Hematopoietic multipotent progenitor cell treated with erythropoietin and hydrocortisone succinate and interleukin-3 and kit ligand, for 17 days (in vitro differentiated cells): ENCODE measurements around the gene ATG4B.
"Not testable (repeated sequence)": the region's sequence is repeated elsewhere in the genome, so short reads cannot be mapped to it uniquely, and the experiment has no call there.

Experiments
- DNase-seq: peaks from one replicate; pipeline ENCODE4 v3.0.0-alpha.2; 2015; ENCODE audit warnings: low spot score

ATG4B gene

DNA sequence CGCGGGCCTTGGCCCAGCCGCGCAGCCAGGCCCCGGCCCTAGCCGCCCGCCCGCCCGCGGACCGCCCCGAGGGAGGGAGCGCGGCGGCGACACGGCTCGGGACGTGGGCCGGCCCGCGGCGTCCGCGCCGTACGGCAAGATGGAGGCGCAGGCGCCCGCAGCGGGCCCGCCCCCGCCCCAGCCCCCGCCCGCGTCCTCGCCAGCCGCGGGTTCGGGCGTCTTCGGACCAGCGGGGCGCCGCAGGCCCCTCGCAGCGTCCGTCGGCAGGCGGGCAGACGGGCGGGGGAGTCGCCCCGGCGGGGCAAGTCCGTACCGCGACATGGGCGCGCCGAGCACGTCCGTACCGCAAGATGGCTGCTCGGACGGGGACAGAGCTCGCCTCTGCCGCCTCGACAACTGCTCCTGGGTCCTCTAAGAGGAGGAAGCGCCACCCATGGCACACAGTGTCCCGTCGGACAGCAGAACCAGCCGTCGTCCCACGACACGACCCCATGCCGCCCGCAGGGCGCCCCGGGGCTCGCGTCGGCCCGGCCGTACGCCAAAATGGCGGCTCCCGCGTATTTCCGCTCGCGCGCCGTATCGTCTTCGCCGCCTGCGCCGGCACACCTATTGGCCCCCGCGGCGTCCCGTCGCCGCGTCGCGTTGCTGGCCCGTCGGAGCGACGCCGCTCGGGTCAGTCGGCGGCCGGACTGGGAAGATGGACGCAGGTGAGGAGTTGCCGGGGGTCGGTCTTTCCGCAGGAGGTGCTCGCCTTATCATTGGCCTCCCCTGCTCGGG, at the start of gene ATG4B, which contains the start of gene THAP4:
Gene ATG4B (plus strand): TSS at position 676 of the 777 bp plus-strand sequence. CDS start 22 bp downstream, at position 698.
Gene THAP4 (minus strand): TSS at position 141 of the 777 bp plus-strand sequence. CDS start 141 bp downstream, outside the sequence.
- peak; percentile 81 for DNase-seq

GRCh38 chr2:241589863-241590262, 47.6 kb upstream of the ATG4B start:
- not testable (repeated sequence) for DNase-seq

GRCh38 chr2:241590496-241591455, 46.7 kb upstream of the ATG4B start:
- DNase-seq, result not testable (repeated sequence)

GRCh38 chr2:241592126-241592845, 45.2 kb upstream of the ATG4B start:
- DNase-seq, result no peak

- DNase-seq, result no peak
These were observed 44.2 kb upstream of the ATG4B start for GRCh38 chr2:241593271-241593670.

GRCh38 chr2:241595600-241596140, 41.8 kb upstream of the ATG4B start:
- no peak for DNase-seq

- no peak for DNase-seq
These were observed 39.9 kb upstream of the ATG4B start for GRCh38 chr2:241597561-241597960.

- no peak for DNase-seq
These were observed 39.4 kb upstream of the ATG4B start for GRCh38 chr2:241598061-241598460.

GRCh38 chr2:241598487-241598886, 39.0 kb upstream of the ATG4B start:
- peak; percentile 25 for DNase-seq

DNA sequence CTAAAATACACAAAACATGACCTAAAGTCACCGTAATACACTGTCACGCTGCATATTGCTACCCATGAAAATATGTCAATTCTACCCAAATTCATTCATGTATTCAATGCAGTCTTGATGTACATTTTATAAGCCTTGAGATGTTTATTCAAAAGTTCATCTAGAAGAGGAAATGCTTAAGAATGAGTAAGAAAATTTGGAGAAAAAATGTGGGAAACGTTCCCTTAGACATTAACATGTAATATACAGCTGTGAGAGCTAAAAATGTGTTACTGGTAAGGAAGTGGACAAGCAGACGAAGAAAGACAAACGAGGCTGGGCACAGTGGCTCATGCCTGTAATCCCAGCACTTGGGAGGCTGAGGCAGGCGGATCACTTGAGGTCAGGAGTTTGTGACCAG, 37.9 kb upstream of the ATG4B start:
- DNase-seq, result no peak

DNA sequence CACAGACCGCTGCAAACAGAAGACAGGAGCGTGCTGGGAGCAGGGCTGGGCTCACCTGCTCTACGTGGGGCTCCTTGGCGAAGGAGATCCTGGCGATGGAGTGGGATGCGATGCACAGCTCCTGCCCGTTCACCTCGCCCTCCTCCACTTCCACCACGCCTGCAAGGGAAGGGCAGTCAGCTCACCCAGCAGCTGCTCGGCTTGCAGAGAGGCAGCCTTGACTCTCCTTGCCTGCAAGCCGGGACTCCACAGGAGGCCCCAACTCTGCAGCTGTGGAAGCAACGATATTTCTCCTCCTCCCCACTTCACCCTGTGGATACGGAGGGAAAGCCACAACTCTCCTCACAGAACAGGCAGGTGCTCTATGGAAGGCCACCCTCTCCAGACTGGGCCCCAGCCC, 35.7 kb upstream of the ATG4B start:
- DNase-seq, result no peak

DNA sequence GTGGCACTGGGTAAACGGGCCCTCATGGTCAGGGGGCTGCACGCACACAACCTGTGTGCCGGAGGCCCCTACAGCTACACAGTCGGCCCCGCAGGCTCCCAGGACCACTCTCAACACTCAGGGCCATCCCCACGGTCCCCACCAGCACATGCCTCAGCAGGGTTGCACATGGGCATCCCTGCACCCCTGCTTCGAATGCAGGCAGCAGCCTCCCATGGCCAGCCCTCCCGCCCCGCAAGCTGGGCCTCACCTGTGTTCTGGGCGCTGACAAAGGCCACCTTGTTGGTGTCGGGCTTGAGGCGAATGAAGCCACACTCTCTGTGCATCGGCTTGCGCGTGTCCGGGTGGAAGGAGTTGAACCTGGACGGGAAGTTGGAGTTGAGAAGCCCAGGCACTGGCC, 34.8 kb upstream of the ATG4B start:
- DNase-seq, result no peak

- no peak for DNase-seq
These were observed 33.8 kb upstream of the ATG4B start for GRCh38 chr2:241603686-241604085.

GRCh38 chr2:241606186-241606585, 31.3 kb upstream of the ATG4B start:
- DNase-seq, result no peak

DNA sequence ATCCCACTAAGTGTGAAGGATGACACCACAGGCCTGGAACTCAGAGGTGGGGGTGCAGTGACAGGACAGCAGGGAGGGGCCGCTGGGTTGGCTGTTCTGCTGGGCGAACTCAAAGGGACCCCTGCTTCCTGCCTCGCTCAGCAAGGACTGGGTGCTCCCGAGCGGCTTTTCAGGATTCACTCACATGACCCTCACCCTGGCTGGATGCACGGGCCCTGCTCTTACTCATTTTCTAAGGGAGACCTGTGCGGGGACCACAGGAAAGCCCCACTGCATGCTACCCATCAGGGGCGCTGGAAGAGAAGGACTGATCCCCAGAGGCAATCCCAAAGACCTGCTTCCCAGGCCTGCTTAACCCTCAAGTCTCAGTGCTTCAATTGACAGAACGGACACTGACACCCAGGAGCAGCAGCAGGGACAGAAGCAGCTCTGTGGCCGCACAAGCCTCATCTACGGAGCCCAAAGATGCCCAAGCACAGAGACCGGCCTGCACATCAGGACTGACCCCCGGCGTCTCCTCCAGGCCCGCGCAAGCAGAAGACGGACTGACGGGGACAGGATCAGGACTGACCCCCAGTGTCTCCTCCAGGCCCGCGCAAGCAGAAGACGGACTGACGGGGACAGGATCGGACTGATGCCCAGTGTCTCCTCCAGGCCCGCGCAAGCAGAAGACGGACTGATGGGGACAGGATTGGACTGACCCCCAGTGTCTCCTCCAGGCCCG, 30.2 kb upstream of the ATG4B start:
- no peak for DNase-seq

DNA sequence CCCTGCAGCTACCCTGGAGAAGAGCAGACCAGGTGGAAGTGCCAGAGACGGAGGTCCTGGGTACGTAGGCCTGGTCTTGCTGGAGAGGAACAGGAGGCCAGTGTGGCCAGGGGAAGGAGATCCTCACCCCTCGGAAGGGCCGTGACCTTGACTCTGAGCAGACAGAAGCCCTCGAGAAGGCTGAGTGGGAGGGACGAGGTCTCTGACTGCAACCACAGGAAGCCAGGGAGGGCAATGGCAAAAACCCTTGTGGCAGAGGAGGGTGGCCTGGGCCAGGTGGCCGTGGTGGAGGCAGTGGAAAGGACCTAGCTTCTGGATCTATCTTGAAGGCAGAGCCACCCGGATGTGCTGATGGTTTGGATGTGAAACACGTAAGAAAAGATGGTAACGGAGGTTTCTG, 28.6 kb upstream of the ATG4B start:
- no peak for DNase-seq

- peak; percentile 88 for DNase-seq
These were observed 27.4 kb upstream of the ATG4B start for GRCh38 chr2:241609859-241610793.

- no peak for DNase-seq
These were observed 26.4 kb upstream of the ATG4B start for GRCh38 chr2:241611062-241611461.

GRCh38 chr2:241612156-241613016, 25.1 kb upstream of the ATG4B start:
- no peak for DNase-seq
